ENCODE measurements around the gene TSTD2.

Gene TSTD2

DNA sequence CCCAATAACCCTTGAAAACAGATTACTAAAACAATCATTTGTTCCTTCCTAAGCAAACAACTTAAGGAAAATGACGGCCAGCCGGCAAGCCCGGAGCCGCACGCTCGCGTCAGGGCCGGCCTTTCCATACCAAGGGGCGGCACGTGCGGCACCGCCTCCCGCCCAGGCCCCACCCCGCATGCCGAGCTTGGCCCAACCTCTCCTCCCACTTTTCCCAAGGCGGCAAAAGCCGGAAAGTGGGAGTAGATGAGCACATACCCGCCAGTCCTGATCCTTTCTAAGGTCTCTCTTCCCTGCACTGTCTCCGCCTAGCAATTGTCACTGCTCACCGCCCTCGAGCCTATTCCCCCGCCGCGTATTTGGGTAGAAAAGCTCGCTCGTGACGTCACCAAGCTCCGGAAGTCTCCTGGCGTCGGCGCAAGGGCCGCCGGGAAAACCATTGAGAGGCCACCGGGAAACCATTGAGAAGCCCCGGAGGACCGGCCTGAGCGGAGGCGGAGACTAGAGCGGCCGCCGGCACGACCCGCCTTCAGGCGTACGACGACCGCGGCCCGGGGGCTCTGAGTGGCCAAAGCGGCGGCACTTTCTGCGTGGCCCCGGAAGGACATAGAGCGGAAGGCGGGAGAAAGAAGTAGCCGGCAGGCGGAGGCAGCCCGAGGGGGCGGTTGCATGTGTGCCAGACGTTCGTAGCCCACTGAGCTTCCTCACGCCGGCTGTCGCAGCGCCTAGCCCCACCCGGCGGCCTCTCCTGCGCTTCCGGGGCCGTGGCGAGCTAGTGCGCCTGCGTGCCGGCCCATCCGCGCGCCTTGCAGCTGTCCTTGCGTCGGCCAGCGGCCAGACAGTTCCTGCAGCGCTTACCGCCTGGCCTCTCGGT is at the start of gene TSTD2, which contains the start of gene NCBP1:
TSTD2 (minus strand) TSS at position 384 of the 874 bp plus-strand sequence. CDS start 5,806 bp downstream, outside the sequence.
NCBP1 (plus strand) TSS at position 837 of the 874 bp plus-strand sequence. CDS start 61 bp downstream, outside the sequence.
- DNase-seq (ENCODE audit: low read depth): peak; percentile 88

DNA sequence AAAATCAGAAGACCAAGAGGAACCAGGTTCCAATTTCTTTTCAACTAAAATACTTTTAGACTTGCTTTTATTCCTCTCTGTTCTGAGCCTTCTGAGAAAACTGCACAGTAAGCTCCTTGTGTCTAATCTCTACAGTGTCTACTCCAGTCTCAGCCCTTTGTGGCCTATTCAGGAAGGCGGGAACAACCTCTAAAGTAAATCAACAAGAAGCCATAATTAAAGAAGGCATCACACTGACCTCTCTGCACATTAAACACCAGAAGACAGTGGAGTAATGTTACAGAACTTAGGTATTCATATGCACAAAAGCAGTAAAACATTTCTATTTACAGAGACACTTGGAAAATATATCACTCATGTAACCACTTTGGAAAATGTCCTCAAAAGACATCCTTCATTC is 49.1 kb upstream of the TSTD2 start:
- no peak for DNase-seq (ENCODE audit: low read depth)

DNA sequence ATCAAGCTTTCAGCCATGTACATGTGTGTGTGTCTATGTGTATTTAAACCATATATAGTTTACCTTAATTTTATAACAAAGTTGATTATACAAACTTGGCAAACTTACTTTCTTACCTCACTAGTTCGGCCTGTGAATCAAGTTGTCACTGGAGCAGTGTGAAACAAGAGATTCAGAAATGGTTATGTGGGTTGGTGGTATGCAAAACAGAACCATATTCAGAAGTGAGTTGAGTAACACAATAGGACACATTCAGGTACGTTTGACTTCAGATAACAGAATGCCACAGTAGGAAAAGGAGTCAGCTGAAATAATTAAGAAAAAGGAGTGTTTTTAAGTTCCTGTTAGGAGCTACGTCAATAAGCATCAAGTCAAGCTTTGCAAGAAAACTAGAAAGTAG is 42.5 kb upstream of the TSTD2 start:
- no peak for DNase-seq (ENCODE audit: low read depth)

DNA sequence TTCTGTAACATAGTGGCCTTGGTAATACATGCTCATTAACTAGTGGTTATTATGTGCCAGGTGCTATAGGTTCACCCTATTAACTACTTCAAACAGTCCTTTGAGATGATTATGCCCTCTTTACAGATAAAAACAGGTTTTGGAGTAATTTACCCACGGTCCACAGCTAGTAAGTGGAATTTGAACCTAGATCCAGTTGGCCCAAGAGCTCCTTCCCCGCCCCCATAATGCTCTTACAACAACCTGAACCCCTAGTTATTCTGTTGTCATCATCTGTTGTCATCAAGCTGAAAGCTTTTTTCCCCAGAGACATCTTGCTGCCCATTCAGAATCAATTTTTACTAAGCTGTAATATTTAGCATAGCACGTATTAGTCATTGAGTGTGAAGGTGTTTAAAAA is 40.8 kb upstream of the TSTD2 start:
- no peak for DNase-seq (ENCODE audit: low read depth)

DNA sequence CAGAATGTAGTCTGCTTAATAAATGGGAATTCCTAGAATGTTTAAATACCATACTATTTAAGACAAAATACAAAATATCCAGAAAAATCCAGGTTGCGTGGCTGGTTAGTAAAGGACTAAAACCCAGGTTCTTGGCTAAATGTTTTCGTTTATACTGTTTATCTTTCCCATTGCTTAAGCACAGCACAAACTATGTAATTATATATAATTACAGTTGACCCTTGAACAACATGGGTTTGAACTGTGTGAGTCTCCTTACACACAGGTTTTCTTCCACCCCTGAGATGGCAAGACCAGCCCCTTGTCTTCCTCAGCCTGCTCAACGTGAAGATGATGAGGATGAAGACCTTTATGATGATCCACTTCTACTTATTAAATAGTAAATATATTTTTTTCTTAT is 39.2 kb upstream of the TSTD2 start:
- no peak for DNase-seq (ENCODE audit: low read depth)

DNA sequence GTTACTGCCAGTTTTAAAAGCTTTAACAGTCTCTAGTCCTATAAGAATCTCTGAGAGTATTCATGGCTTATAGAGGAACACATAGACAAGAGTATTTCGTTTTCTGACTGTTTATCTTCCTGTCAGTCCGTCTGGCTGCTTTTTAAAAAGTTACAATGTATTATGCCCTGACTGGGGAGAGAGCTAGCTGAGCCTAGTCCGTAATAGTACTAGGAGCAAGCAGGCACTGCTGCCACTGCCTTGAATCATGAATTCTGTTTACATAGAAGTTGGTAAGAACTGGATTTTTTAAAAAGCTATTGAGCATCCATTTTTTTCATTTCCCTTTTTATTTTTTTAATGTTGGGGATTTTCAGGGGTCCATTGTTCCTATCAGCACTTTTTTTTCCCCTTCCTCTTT is 37.4 kb upstream of the TSTD2 start:
- DNase-seq (ENCODE audit: low read depth): no peak

DNA sequence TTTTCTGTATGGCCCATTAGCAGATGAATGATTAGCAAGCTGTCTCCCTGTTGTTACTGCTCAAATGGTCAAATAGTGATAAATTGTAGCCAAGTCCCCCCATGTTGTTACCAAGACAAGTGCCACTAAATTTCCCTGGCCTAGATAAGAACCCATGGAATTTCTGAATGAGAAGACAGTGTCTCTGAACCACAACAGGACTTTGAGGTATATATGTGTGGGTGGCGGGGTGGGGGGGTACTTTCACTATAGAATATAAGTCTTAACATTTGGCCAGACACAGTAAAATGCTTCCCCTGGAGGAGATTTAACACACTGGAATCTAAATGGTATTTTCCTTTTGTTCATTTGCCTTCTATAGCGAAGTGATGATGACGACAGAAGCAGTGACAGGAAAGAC is 35.3 kb upstream of the TSTD2 start:
- DNase-seq (ENCODE audit: low read depth): no peak

DNA sequence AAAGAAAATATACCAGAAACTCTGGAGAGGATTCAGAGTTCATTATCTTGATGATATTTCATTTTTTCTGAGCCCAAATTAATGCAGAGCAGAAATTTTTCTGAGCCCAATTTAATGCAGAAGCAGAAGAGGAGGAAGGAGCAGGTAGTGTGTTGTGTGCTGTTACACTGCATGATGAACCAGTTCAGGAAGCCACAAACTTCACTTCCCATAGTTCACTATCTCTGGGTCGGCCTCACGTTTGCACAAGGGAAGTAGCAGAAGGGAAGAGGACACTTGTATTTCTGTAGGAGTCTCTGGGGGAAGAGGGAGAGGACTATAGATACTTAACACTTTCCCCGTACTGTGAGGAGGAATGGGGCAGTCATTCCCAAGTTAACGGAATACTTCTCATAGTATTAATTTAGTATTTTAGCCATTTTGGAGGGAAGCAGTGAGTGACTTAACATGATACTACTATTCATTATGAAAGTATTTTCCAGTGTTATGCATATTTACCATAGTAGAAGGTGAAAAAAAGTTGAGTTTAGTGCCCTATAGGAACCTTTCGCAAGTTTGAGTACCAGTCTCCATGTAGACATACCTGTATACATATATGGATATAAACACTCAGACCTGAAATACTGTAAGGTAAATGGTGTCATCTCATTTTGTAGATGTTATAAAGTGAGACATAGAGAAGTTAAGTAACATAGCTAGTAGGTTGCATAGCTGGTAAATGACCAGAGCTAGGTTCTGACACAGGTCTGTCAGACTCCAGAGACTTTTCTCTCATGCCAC is 33.9 kb upstream of the TSTD2 start:
- no peak for DNase-seq (ENCODE audit: low read depth)

DNA sequence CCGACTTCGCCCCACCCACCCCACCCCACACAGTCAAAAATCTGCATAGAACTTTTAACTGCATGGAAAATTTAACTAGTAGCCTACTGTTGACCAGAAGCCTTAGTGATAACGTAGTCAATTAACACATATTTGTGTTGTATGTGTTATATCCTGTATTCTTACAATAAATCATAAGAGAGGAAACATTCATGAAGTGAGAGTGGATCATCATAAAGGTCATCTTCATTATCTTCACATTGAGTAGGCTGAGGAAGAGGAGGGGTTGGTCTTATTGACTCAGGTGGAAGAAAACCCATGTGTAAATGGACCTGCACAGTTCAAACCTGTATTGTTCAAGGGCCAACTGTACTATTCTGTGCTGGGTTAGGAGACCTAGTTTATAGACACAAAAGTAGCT is 32.6 kb upstream of the TSTD2 start:
- no peak for DNase-seq (ENCODE audit: low read depth)

DNA sequence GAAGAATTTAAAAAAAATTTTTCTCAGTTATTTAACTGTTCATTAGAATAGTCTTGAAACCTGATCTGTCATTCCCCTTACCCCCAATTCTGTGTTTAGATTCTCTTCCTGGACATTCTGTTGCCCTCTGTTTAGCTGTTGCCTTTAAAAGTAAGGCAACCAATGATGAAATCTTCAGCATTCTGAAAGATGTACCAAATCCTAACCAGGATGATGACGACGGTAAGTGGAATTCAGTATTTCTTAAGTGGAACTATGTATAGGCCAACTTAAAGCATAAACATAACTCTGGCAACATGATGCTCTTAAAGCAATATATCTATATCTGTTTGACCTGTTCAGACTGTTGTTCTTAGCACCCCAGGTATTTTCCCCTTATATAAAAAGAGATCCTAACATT is 27.7 kb upstream of the TSTD2 start:
- no peak for DNase-seq (ENCODE audit: low read depth)

DNA sequence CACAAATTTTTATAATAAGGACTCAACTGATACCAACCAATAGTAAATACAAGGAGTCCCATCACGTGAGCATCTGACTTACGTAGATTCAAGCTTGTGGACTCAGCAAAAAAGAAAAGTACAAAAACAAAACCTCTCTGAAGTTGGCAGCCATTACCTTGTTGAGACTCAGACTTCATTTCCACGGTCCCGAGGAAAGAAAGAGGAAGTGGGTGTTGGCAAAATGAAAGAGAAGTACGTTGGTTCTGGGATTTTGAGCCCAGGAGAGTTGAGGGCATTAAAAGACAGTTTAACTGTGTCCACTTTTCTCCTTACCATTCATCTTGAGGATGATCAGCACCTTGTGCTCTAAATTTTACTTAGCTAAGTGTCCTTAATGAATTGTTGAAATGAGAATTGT is 27.2 kb upstream of the TSTD2 start:
- DNase-seq (ENCODE audit: low read depth): no peak

DNA sequence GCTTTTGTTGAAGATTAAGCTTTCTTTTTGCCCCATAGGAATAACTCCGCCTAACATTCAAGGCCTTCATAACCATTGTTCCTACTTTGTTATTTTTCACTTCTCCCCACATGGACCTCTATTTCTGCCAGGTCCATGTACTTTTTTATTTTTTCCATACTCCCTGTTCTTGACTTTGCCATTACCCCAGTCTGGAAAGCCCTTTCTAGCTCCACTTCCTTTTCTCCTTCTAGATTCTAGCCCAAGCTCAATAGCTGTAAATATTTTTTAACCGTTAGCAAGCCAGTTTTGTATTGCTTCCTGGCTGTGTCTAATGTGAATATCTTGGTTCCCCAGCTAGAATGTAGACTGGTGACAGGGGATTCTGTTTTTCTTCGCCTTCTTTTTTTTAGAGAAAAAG is 26.6 kb upstream of the TSTD2 start:
- DNase-seq (ENCODE audit: low read depth): no peak

DNA sequence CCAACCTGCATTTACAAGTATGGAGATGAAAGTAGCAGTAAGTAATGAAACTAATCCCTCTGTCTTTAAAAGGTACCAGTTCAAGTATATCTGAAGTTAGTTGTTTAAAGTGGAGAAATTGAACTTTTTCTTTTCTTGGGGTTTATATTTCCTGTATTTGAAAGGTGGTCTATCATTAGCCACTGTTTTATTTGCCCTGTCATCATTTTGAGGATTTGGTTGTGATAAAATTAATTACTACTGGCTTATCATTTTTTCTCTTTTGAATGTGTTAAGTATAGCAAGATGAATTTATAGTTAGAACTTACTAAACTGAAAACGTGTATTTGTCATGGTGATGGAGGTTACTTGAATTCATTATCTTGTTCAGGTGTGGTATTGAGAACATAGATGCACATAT is 25.5 kb upstream of the TSTD2 start:
- DNase-seq (ENCODE audit: low read depth): no peak

DNA sequence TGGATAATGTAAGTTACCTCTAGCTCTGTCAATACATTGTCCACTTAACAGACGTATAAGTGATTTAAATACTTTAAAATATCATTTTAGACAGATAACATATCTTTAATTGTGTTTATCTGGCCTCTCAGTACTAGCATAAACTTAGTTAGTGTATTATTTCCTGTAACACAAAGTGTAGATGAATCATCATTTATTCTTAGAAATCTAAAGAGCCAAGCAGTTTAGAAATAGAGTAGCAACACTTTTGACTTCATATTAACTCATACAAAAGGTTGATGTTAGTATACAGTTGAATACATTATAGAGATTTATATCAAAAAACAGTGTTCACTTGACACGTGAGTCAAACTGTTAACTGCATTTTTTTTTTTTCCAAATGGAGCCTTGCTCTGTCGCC is 18.5 kb upstream of the TSTD2 start:
- no peak for DNase-seq (ENCODE audit: low read depth)

DNA sequence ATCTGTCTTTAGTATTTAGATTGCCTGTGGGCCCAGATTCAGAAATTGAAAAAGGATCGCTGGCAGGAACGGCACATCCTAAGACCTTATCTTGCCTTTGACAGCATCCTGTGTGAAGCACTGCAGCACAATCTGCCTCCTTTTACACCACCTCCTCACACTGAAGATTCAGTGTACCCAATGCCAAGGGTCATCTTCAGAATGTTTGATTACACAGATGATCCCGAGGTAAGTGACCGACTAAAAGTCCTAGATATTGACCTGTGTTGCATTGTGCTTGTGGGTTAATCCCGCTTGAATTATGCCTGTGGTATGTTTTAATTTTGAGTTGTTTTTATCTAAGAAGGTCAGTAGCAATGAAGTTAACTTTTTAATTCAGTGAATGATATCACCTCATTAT is 14.8 kb upstream of the TSTD2 start:
- no peak for DNase-seq (ENCODE audit: low read depth)

DNA sequence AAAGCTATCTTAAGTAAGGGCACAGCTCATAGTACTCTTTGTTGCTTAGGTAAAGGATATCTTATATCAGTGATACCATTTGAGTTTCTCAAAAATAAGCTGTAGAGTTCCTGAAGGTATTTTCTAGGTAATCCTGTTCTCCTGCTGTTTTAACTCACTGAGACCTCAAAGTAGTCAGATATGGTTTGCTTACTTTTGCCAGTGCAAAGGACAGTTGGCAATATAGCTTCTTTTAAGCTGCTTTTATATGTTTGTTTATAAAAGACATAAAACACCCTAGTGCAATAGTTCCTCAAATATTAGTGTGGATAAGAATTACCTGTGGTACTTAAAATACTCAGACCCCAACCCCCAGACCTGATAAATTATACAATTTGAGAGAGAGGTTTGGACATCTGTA is 12.6 kb upstream of the TSTD2 start:
- no peak for DNase-seq (ENCODE audit: low read depth)

DNA sequence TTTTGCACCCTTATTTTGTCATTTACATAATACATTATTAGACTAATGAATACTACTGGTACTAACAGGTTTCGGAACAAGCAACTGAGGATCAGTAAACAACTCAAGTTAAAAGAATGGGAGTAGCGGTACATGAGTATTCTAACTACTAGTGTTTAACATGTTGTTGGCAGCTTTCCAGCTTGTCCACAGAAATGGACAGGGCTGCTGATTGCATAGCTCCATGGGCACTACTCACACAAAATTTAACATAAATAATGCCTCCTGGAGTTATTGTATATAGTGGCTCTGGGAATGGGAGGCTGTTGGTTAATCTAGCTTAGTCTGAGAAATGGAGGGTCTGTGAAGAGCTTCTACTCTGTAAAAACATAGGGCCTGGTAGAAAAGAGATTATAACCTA is 7.2 kb upstream of the TSTD2 start:
- no peak for DNase-seq (ENCODE audit: low read depth)

DNA sequence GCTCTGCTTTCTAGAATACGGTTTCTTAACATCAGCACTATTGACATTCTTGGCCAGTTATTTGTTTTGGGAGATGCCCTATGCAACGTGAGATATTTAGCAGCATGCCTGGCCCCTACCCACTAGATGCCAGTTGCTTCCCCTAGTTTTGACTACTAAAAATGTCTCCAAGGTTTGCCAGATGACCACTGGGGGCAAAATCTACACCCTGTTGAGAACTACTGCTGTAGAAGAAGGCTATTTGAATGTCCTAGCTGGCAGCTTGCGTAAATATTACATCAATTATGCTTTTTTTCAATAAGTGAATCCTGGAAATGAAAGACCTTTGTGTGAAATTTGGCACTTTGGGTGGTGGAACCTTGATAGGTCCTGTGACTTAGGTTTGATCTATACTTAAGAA is 5.5 kb upstream of the TSTD2 start:
- no peak for DNase-seq (ENCODE audit: low read depth)

DNA sequence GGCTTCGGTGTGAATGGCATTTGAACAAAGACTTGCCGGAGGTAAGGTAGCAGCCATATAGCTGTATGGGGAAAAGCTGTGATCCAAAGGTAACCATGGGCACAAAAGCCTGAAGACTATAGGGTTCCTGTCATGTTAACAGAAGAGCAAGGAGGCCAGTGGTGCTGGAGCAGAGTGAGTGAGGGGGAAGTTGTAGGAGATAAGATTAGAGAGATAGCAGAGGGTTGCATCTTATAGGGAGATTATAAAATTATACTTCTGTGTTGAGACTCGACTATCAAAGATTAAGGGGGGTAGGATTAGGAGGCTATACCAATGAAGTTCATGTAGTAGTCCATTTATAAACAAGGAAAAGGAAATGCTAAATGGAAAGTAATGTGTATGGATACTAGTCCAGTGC is 3.7 kb upstream of the TSTD2 start:
- no peak for DNase-seq (ENCODE audit: low read depth)

DNA sequence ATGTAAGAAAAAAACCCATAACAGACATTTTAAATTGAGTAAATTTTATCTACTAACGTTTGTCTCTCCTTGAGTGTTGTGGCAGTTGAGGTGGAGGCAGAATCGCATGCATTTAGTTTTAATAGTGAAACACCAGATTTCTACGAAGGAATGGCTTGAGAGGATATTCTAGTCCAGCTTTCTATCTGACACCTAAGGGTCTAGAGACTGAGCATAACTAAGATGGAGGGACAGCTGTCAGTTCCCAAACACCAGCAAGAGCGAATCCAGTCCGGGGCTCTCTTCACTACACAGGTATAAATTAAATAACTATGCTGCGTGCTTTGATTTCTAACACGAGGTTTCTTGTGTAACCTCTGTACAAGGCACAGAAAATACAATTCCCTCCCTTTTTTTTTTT is 1.9 kb upstream of the TSTD2 start:
- no peak for DNase-seq (ENCODE audit: low read depth)

DNA sequence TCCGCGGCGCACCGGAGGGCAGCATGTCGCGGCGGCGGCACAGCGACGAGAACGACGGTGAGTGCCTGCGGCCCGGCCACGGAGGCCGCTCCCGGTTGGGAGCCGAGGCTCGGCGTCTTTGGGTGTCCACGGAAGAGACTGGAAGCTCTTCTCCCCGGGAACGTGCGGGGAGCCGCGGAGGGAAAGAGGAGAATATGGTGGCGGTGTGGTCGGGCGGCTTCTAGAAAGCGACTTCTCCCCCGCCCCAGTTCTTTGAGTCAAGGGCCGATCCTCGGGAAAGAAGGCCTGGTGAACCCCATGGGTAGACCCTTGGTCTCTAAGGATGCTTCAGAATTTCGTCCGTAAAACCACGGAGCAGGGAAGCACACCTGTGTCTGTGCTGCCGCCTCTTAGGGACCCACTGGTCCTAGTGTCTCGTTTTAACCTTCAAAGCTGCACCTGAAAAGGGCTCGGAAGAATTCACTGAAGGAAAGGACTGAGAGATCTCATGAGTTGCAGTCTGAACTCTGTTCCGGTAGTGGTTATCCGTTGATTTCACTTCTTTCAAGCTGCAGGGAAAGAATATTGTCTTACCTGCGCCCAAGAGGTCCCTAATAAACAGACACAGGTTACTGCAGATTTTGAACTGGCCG is 807 bp upstream of the TSTD2 start:
- DNase-seq (ENCODE audit: low read depth): no peak

DNA sequence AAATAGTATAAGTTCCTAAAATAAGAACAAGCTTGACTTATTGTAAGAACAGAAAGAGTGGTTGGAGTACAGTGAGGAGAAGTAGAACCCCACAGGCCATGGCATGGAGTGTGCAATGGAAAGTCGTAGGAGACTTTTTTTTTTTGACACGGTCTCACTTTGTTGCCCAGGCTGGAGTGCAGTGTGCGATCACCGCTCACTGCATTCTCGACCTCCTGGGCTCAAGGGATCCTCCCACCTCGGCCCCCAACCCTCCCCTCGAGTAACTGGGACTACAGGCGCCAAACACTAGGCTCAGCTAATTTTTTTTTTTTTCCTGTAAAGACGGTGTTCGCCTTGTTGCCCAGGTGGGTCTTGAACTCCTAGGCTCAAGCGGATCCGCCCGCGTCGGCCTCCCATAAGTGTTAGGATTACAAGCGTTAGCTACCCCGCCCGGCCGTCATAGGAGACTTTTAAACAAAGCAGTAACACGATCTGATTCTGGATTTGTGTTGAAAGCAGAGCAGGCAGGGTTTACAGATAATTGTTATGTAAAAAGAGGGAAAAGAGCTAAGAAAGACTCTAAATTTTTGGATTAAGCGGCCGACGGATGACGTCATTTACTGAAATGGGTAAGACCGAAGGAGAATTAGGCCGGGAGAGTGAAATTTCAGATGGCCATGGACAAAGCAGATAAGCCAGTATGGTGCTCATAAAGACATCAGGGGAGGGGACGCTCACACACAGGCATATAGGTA is 752 bp downstream of the TSTD2 start:
- no peak for DNase-seq (ENCODE audit: low read depth)
